Measurements from ENCODE around the gene NAPA. TPM values are rescaled to one million over a fixed set of nuclear protein-coding genes. Genes with fewer than 3 reads are reported as not detected.

NAPA gene
- total and polyA plus RNA-seq, 2 of the 13 experiments (the other 11 are each of a cell fraction or from before 2014, with no cell fraction given): 32.6 to 65.9 TPM

DNA sequence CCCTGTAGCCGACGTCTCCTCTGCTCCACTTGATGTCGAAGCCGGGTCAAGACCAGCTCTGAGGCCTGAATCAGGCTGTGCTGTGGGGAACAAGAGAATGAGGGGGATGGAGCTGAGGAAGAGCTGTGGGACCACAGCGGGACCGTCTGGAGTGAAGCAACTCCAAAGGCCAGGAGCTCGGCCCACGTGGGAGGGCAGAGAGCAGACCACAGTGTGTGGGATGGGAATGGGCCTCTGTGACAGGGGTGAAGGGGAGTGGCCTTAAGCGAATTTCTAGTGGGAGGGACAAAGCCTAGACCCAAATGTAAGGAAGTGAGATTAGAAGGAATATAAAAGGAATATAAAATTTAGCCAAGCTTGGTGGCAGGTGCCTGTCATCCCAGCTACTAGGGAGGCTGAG is 39.4 kb downstream of the NAPA start:
- Histone ChIP-seq H3K79me2 (ENCODE audit: insufficient read depth, low read length) (no peaks in the 10 kb centered on the region), H3K27ac (ENCODE audit: extremely low read length, insufficient read depth, low read length) (no peak overlapping the region), H3K4me1 (ENCODE audit: insufficient read depth, low read length) (peaks cover 6% of the 10 kb centered on the region; the same call in 1 of the 2 replicates), H2AFZ (ENCODE audit: low read length) (no peak overlapping the region), H3K9ac (ENCODE audit: insufficient read depth, low read depth, low read length) (no peak overlapping the region), H3K9me3 (ENCODE audit: low read length) (no peaks in the 10 kb centered on the region), H3K36me3 (replicated peaks in 1 of 2; ENCODE audit: control insufficient read depth in 1 of 2, insufficient read depth in 2 of 2, low read length in 2 of 2) (no peaks in the 10 kb centered on the region), H4K20me1 (ENCODE audit: insufficient read depth, low read length) (no peaks in the 10 kb centered on the region), H3K4me3 (replicated peaks in 1 of 3; ENCODE audit: insufficient read depth in 1 of 3, low read depth in 2 of 3, low read length in 3 of 3) (no peak overlapping the region), H3K27me3 (ENCODE audit: control insufficient read depth in 1 of 2, insufficient read depth in 2 of 2, low read length in 2 of 2) (peaks cover under 1 to 11% of the 10 kb centered on the region in 2 experiments; a peak in 3 of 5 replicates), H3K4me2 (ENCODE audit: low read depth, low read length) (no peak overlapping the region)
- DNase-seq (ENCODE audit: low spot score) (no peak), FAIRE-seq (no peak), ATAC-seq (no peak)
- BruUV-seq (replicated peaks): no TSS peak
- CTCF ChIA-PET (ENCODE audit: low intra/inter-chr PET ratio, low total read pairs): no interaction called here
- in situ Hi-C loops (cut with HindIII; ENCODE audit: extremely low pct_ligation_motif_present, low pct_unique_long_range_greater_than_20kb) (no loop called here), intact Hi-C loops (cut with micrococcal nuclease; ENCODE audit: unreplicated experiment) (no loop called here)
- no peak for TF ChIP-seq ZFX (CRISPR knock-in tag; IDR thresholded peaks at IDR 0.05; ENCODE audit: low read depth)
- TF ChIP-seq ZNF766 (CRISPR knock-in tag; IDR thresholded peaks at IDR 0.05; ENCODE audit: borderline replicate concordance): no peak
- no peak for TF ChIP-seq U2AF1 (optimal IDR thresholded peaks at IDR 0.05; ENCODE audit: low read depth, low read length)
- TF ChIP-seq, protein P1, sequence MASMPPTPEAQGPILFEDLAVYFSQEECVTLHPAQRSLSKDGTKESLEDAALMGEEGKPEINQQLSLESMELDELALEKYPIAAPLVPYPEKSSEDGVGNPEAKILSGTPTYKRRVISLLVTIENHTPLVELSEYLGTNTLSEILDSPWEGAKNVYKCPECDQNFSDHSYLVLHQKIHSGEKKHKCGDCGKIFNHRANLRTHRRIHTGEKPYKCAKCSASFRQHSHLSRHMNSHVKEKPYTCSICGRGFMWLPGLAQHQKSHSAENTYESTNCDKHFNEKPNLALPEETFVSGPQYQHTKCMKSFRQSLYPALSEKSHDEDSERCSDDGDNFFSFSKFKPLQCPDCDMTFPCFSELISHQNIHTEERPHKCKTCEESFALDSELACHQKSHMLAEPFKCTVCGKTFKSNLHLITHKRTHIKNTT (CRISPR knock-in tag; IDR thresholded peaks at IDR 0.05): no peak
- no peak for TF ChIP-seq DNMT1 (CRISPR knock-in tag; IDR thresholded peaks at IDR 0.05)
- TF ChIP-seq, protein P2, sequence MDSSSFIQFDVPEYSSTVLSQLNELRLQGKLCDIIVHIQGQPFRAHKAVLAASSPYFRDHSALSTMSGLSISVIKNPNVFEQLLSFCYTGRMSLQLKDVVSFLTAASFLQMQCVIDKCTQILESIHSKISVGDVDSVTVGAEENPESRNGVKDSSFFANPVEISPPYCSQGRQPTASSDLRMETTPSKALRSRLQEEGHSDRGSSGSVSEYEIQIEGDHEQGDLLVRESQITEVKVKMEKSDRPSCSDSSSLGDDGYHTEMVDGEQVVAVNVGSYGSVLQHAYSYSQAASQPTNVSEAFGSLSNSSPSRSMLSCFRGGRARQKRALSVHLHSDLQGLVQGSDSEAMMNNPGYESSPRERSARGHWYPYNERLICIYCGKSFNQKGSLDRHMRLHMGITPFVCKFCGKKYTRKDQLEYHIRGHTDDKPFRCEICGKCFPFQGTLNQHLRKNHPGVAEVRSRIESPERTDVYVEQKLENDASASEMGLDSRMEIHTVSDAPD (CRISPR knock-in tag; IDR thresholded peaks at IDR 0.05): no peak
- no peak for TF ChIP-seq SIN3A (IDR thresholded peaks at IDR 0.05; ENCODE audit: borderline replicate concordance, low read depth, low read length)
- TF ChIP-seq KDM5B (CRISPR knock-in tag; IDR thresholded peaks at IDR 0.05; ENCODE audit: borderline replicate concordance): no peak
- TF ChIP-seq, protein P3, sequence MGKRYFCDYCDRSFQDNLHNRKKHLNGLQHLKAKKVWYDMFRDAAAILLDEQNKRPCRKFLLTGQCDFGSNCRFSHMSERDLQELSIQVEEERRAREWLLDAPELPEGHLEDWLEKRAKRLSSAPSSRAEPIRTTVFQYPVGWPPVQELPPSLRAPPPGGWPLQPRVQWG (CRISPR knock-in tag; IDR thresholded peaks at IDR 0.05; ENCODE audit: borderline replicate concordance, low read depth): no peak
- TF ChIP-seq ETV5 (CRISPR knock-in tag; IDR thresholded peaks at IDR 0.05; ENCODE audit: borderline replicate concordance): no peak
- no peak for TF ChIP-seq ZFP36L2 (CRISPR knock-in tag; IDR thresholded peaks at IDR 0.05)
- TF ChIP-seq ZNF263 (CRISPR knock-in tag; IDR thresholded peaks at IDR 0.05): no peak
- no peak for TF ChIP-seq ZNF660 (CRISPR knock-in tag; IDR thresholded peaks at IDR 0.05; ENCODE audit: borderline replicate concordance, low read depth)
- TF ChIP-seq, protein P4, sequence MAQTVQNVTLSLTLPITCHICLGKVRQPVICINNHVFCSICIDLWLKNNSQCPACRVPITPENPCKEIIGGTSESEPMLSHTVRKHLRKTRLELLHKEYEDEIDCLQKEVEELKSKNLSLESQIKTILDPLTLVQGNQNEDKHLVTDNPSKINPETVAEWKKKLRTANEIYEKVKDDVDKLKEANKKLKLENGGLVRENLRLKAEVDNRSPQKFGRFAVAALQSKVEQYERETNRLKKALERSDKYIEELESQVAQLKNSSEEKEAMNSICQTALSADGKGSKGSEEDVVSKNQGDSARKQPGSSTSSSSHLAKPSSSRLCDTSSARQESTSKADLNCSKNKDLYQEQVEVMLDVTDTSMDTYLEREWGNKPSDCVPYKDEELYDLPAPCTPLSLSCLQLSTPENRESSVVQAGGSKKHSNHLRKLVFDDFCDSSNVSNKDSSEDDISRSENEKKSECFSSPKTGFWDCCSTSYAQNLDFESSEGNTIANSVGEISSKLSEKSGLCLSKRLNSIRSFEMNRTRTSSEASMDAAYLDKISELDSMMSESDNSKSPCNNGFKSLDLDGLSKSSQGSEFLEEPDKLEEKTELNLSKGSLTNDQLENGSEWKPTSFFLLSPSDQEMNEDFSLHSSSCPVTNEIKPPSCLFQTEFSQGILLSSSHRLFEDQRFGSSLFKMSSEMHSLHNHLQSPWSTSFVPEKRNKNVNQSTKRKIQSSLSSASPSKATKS (CRISPR knock-in tag; IDR thresholded peaks at IDR 0.05): no peak
- TF ChIP-seq, protein P5, sequence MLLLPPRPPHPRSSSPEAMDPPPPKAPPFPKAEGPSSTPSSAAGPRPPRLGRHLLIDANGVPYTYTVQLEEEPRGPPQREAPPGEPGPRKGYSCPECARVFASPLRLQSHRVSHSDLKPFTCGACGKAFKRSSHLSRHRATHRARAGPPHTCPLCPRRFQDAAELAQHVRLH (CRISPR knock-in tag; IDR thresholded peaks at IDR 0.05; ENCODE audit: borderline replicate concordance, low read depth): no peak
- no peak for TF ChIP-seq ZNF761 (CRISPR knock-in tag; conservative IDR thresholded peaks at IDR 0.05)
- WGBS (ENCODE audit: low lambda C conversion rate): 56% methylated on average over 9 of the region's 9 CpGs
- POLR2A ChIA-PET: no interaction called here
